Endodermal cell (in vitro differentiated cells): Measurements from ENCODE around the gene RCOR2. TPM values are rescaled to one million over a fixed set of nuclear protein-coding genes. Genes with fewer than 3 reads are reported as not detected.

ENCODE experiments used
- DNase-seq: peaks from one replicate; pipeline ENCODE4 v3.0.0-alpha.2; 2017
- H3K27ac ChIP-seq: 2 replicates; pipeline ENCODE4 v1.5.1; 2013; ENCODE audit warnings: mild to moderate bottlenecking, low read depth, low read length, moderate library complexity
- H3K27me3 ChIP-seq: 2 replicates; pipeline ENCODE4 v1.6.1; 2013; ENCODE audit warnings: mild to moderate bottlenecking, low read length, moderate library complexity; ENCODE audit not compliant: insufficient read depth, control insufficient read depth, poor library complexity, severe bottlenecking
- H3K36me3 ChIP-seq: 2 replicates; pipeline ENCODE4 v1.7.0; 2013; ENCODE audit warnings: mild to moderate bottlenecking, low read length, moderate library complexity; ENCODE audit not compliant: control insufficient read depth, insufficient read depth
- H3K4me1 ChIP-seq: one replicate; pipeline ENCODE4 v1.7.0; 2013; ENCODE audit warnings: low read length; ENCODE audit not compliant: control insufficient read depth, insufficient read depth
- H3K4me3 ChIP-seq: 2 replicates; pipeline ENCODE4 v1.5.1; 2013; ENCODE audit warnings: mild to moderate bottlenecking, low read length, moderate library complexity
- H3K9ac ChIP-seq: 2 replicates; pipeline ENCODE4 v1.6.1; 2013; ENCODE audit warnings: mild to moderate bottlenecking, low read length, moderate library complexity; ENCODE audit not compliant: poor library complexity, severe bottlenecking; ENCODE audit errors: extremely low read depth
- H3K9me3 ChIP-seq: 2 replicates; pipeline ENCODE4 v1.6.1; 2013; ENCODE audit warnings: mild to moderate bottlenecking, low read length, moderate library complexity; ENCODE audit not compliant: control insufficient read depth
- H3K27ac Mint-ChIP-seq: 2 replicates; pipeline ENCODE4 v1.8.0; 2020; ENCODE audit warnings: mixed read lengths
- H3K27me3 Mint-ChIP-seq: 2 replicates; pipeline ENCODE4 v1.8.0; 2021; ENCODE audit warnings: mild to moderate bottlenecking, mixed read lengths; ENCODE audit not compliant: insufficient read depth
- H3K36me3 Mint-ChIP-seq: 2 replicates; pipeline ENCODE4 v1.8.0; 2020; ENCODE audit warnings: low read depth, mixed read lengths
- H3K4me1 Mint-ChIP-seq: 2 replicates; pipeline ENCODE4 v1.8.0; 2020; ENCODE audit warnings: mixed read lengths
- H3K4me3 Mint-ChIP-seq: 2 replicates; pipeline ENCODE4 v1.8.0; 2020; ENCODE audit warnings: mild to moderate bottlenecking, moderate library complexity, mixed read lengths
- H3K9me3 Mint-ChIP-seq: 2 replicates; pipeline ENCODE4 v1.8.0; 2020; ENCODE audit warnings: mild to moderate bottlenecking, mixed read lengths
- WGBS, 2 experiments: methylation state at CpG; one replicate each; pipeline versions ENCODE4 v1.1.5 to v1.1.7; 2013; ENCODE audit warnings: missing lambda C conversion rate in 2 of 2, mixed read lengths in 1 of 2; ENCODE audit not compliant: insufficient coverage in 1 of 2, insufficient read length in 1 of 2; 5-methylcytosine and 5-hydroxymethylcytosine counted together
- total RNA-seq, 2 donors: library from RNA; stranded (reverse); fragmentation: NEBNext Ultra II Directional in 1 of 2; extraction: Animal tissue kit (Norgen Biotek cat#: 25700) in 1 of 2; gene quantifications; 2 replicates in 1 of 2; 3 replicates in 1 of 2; pipeline ENCODE4 v1.2.1, GENCODE V29; 2021
- TF ChIP-seq, protein P1 (sequence below): fragments of 200-600 bp; sonication (generic); conservative IDR thresholded peaks from 2 replicates; pipeline ENCODE4 v1.5.0; 2021; ENCODE audit warnings: antibody characterized with exemption, mild to moderate bottlenecking

The RCOR2 gene
- total RNA-seq, 2 donors from 2014 or later, result 45.0 to 51.4 TPM

DNA sequence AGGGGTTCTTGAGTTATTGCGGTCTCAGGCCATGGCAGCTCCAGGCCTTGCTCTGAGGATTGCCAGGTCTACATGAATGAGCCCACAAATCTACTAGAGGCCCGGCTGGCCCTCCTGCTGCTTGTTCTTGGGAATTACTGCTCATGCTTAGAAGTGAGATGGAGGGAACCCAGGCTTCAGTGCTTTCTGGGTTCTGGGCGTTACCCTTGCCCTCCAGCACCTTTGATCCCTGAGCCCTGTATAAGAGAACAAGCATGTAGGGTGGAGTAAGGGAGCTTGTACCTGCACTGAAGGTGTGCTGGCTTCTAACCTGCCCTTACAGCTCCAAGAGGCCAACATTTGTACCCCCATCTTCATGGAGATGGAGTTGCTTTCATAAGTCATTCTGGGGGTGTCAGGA is 25.8 kb upstream of the RCOR2 start:
- peaks cover 24% of the 10 kb centered on the region for H3K36me3 Mint-ChIP-seq
- peaks cover 25% of the 10 kb centered on the region for H3K36me3 ChIP-seq
- H3K4me1 Mint-ChIP-seq, result peaks cover 36% of the 10 kb centered on the region
- no peak overlapping the region for H3K27ac ChIP-seq
- no peak overlapping the region for H3K4me3 Mint-ChIP-seq
- WGBS, 2 experiments, result 94 to 100% methylated on average over 1 to 3 of the region's 3 CpGs
- H3K9me3 Mint-ChIP-seq, result no peaks in the 10 kb centered on the region
- no peaks in the 10 kb centered on the region for H3K27me3 ChIP-seq
- H3K27ac Mint-ChIP-seq, result peak overlapping the region; percentile 39
- H3K4me1 ChIP-seq, result peaks cover 7% of the 10 kb centered on the region
- no peaks in the 10 kb centered on the region for H3K27me3 Mint-ChIP-seq
- H3K9me3 ChIP-seq, result no peaks in the 10 kb centered on the region
- no peak overlapping the region for H3K9ac ChIP-seq
- H3K4me3 ChIP-seq, result no peak overlapping the region
- DNase-seq, result no peak
- TF ChIP-seq, protein P1, sequence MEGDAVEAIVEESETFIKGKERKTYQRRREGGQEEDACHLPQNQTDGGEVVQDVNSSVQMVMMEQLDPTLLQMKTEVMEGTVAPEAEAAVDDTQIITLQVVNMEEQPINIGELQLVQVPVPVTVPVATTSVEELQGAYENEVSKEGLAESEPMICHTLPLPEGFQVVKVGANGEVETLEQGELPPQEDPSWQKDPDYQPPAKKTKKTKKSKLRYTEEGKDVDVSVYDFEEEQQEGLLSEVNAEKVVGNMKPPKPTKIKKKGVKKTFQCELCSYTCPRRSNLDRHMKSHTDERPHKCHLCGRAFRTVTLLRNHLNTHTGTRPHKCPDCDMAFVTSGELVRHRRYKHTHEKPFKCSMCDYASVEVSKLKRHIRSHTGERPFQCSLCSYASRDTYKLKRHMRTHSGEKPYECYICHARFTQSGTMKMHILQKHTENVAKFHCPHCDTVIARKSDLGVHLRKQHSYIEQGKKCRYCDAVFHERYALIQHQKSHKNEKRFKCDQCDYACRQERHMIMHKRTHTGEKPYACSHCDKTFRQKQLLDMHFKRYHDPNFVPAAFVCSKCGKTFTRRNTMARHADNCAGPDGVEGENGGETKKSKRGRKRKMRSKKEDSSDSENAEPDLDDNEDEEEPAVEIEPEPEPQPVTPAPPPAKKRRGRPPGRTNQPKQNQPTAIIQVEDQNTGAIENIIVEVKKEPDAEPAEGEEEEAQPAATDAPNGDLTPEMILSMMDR, result no peak

DNA sequence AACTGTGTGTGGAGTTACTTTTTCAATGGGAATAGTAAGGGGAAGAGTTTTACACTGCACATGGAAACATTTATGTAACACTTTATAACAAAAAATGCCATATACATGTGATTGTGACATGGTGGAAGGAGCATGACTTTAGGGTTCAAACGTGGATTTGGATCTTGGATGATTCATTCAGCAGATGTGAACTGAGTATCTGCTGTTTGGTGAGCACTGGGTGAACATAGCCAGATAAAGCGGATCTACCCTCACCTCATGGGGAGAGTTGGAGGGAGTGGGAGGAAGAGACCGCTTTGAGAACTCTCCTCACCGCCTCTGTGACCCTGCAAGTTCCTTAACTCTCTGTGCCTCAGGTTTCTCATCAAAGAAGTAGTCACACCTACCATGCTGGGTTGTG is 24.9 kb upstream of the RCOR2 start:
- TF ChIP-seq, protein P1, result no peak
- WGBS, 2 experiments, result 80 to 91% methylated on average over 1 to 4 of the region's 4 CpGs
- peaks cover 17% of the 10 kb centered on the region for H3K36me3 ChIP-seq

DNA sequence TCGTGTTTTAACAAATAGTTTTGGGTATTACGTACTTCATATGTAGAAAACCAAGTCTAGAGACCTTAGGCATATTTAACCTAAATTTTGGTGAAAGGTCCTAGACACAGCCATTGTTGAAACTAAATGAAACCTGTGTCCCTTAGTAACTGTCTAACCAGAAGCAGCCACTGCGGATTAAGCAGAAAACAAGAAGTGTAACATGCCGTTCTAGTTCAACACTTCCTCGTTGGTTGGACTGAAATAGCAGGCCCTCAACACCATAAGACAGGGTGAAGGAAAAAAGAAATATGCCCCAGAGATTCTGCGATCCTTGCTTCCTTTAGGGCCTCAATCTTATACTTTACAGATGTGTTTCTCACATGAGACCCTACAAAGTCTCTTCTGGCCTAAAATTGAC is 23.8 kb upstream of the RCOR2 start:
- H3K9me3 ChIP-seq, result no peaks in the 10 kb centered on the region
- H3K4me1 Mint-ChIP-seq, result peaks cover 36% of the 10 kb centered on the region
- peaks cover 7% of the 10 kb centered on the region for H3K4me1 ChIP-seq
- no peaks in the 10 kb centered on the region for H3K27me3 Mint-ChIP-seq
- no peak overlapping the region for H3K27ac ChIP-seq
- H3K4me3 ChIP-seq, result no peak overlapping the region
- H3K27ac Mint-ChIP-seq, result no peak overlapping the region
- H3K9me3 Mint-ChIP-seq, result no peaks in the 10 kb centered on the region
- TF ChIP-seq, protein P1, result no peak
- WGBS, 2 experiments, result 93% methylated on average over 6 of the region's 6 CpGs
- no peak for DNase-seq
- no peak overlapping the region for H3K9ac ChIP-seq
- no peaks in the 10 kb centered on the region for H3K27me3 ChIP-seq
- H3K36me3 Mint-ChIP-seq, result peaks cover 9% of the 10 kb centered on the region
- peak overlapping the region; percentile 82 for H3K4me3 Mint-ChIP-seq
- H3K36me3 ChIP-seq, result peaks cover 7% of the 10 kb centered on the region

More for the DNA sequence above, 24.9 kb upstream of the RCOR2 start:
- Histone ChIP-seq H3K9ac (no peak overlapping the region), H3K9me3 (no peaks in the 10 kb centered on the region), H3K4me3 (no peak overlapping the region), H3K27me3 (no peaks in the 10 kb centered on the region), H3K4me1 (peaks cover 7% of the 10 kb centered on the region), H3K27ac (no peak overlapping the region)
- Mint-ChIP-seq H3K9me3 (no peaks in the 10 kb centered on the region), H3K27me3 (no peaks in the 10 kb centered on the region), H3K4me3 (no peak overlapping the region), H3K36me3 (peaks cover 18% of the 10 kb centered on the region), H3K4me1 (peaks cover 36% of the 10 kb centered on the region), H3K27ac (peak overlapping the region; percentile 46)
- no peak for DNase-seq
